ENCODE data around the gene OTOA.
"Not testable (repeated sequence)": the region's sequence is repeated elsewhere in the genome, so short reads cannot be mapped to it uniquely, and the experiment has no call there.

Gene OTOA

GRCh38 chr16:21768280-21768679 is 104.5 kb downstream of the OTOA start:
- not testable (repeated sequence) for H3K9ac ChIP-seq (ENCODE audit: low read length); H3K9me3 ChIP-seq (ENCODE audit: control insufficient read depth, low read length); H3K36me3 ChIP-seq (ENCODE audit: control insufficient read depth, insufficient read depth, low read length); H3K27me3 ChIP-seq (ENCODE audit: control insufficient read depth, insufficient read depth, low read length); H3K4me1 ChIP-seq (ENCODE audit: control insufficient read depth, insufficient read depth, low read length); H3K4me3 ChIP-seq (ENCODE audit: low read length)

- not testable (repeated sequence) for H3K9ac ChIP-seq (ENCODE audit: low read length); H3K9me3 ChIP-seq (ENCODE audit: control insufficient read depth, low read length); H3K4me1 ChIP-seq (ENCODE audit: control insufficient read depth, insufficient read depth, low read length); H3K27me3 ChIP-seq (ENCODE audit: control insufficient read depth, insufficient read depth, low read length); H3K4me3 ChIP-seq (ENCODE audit: low read length); H3K36me3 ChIP-seq (ENCODE audit: control insufficient read depth, insufficient read depth, low read length)
Observed at GRCh38 chr16:21768810-21769209, 105.0 kb downstream of the OTOA start.

GRCh38 chr16:21769284-21769683 is 105.5 kb downstream of the OTOA start:
- not testable (repeated sequence) for H3K27me3 ChIP-seq (ENCODE audit: control insufficient read depth, insufficient read depth, low read length); H3K9me3 ChIP-seq (ENCODE audit: control insufficient read depth, low read length); H3K9ac ChIP-seq (ENCODE audit: low read length); H3K36me3 ChIP-seq (ENCODE audit: control insufficient read depth, insufficient read depth, low read length); H3K4me3 ChIP-seq (ENCODE audit: low read length); H3K4me1 ChIP-seq (ENCODE audit: control insufficient read depth, insufficient read depth, low read length)

GRCh38 chr16:21770584-21770983 is 106.8 kb downstream of the OTOA start:
- H3K4me1 ChIP-seq (ENCODE audit: control insufficient read depth, insufficient read depth, low read length); H3K9ac ChIP-seq (ENCODE audit: low read length); H3K4me3 ChIP-seq (ENCODE audit: low read length); H3K9me3 ChIP-seq (ENCODE audit: control insufficient read depth, low read length); H3K36me3 ChIP-seq (ENCODE audit: control insufficient read depth, insufficient read depth, low read length); H3K27me3 ChIP-seq (ENCODE audit: control insufficient read depth, insufficient read depth, low read length): not testable (repeated sequence)

GRCh38 chr16:21772547-21773206 is 108.9 kb downstream of the OTOA start:
- H3K27me3 ChIP-seq (ENCODE audit: control insufficient read depth, insufficient read depth, low read length); H3K36me3 ChIP-seq (ENCODE audit: control insufficient read depth, insufficient read depth, low read length); H3K4me1 ChIP-seq (ENCODE audit: control insufficient read depth, insufficient read depth, low read length); H3K9me3 ChIP-seq (ENCODE audit: control insufficient read depth, low read length); H3K4me3 ChIP-seq (ENCODE audit: low read length); H3K9ac ChIP-seq (ENCODE audit: low read length): not testable (repeated sequence)

GRCh38 chr16:21773207-21773553 is 109.4 kb downstream of the OTOA start:
- not testable (repeated sequence) for H3K4me3 ChIP-seq (ENCODE audit: low read length)

GRCh38 chr16:21780525-21780924 is 116.8 kb downstream of the OTOA start:
- not testable (repeated sequence) for H3K4me3 ChIP-seq (ENCODE audit: low read length); H3K9ac ChIP-seq (ENCODE audit: low read length); H3K36me3 ChIP-seq (ENCODE audit: control insufficient read depth, insufficient read depth, low read length); H3K27me3 ChIP-seq (ENCODE audit: control insufficient read depth, insufficient read depth, low read length); H3K9me3 ChIP-seq (ENCODE audit: control insufficient read depth, low read length); H3K4me1 ChIP-seq (ENCODE audit: control insufficient read depth, insufficient read depth, low read length)

More at GRCh38 chr16:21773207-21773553, 109.4 kb downstream of the OTOA start:
- H3K36me3 ChIP-seq (ENCODE audit: control insufficient read depth, insufficient read depth, low read length); H3K4me1 ChIP-seq (ENCODE audit: control insufficient read depth, insufficient read depth, low read length); H3K9ac ChIP-seq (ENCODE audit: low read length); H3K27me3 ChIP-seq (ENCODE audit: control insufficient read depth, insufficient read depth, low read length); H3K9me3 ChIP-seq (ENCODE audit: control insufficient read depth, low read length): not testable (repeated sequence)

GRCh38 chr16:21790506-21790905 is 126.7 kb downstream of the OTOA start:
- H3K27me3 ChIP-seq (ENCODE audit: control insufficient read depth, insufficient read depth, low read length); H3K9ac ChIP-seq (ENCODE audit: low read length); H3K9me3 ChIP-seq (ENCODE audit: control insufficient read depth, low read length); H3K36me3 ChIP-seq (ENCODE audit: control insufficient read depth, insufficient read depth, low read length); H3K4me3 ChIP-seq (ENCODE audit: low read length); H3K4me1 ChIP-seq (ENCODE audit: control insufficient read depth, insufficient read depth, low read length): not testable (repeated sequence)

GRCh38 chr16:21793310-21793709 is 129.5 kb downstream of the OTOA start:
- not testable (repeated sequence) for H3K9ac ChIP-seq (ENCODE audit: low read length); H3K4me1 ChIP-seq (ENCODE audit: control insufficient read depth, insufficient read depth, low read length); H3K36me3 ChIP-seq (ENCODE audit: control insufficient read depth, insufficient read depth, low read length); H3K27me3 ChIP-seq (ENCODE audit: control insufficient read depth, insufficient read depth, low read length); H3K4me3 ChIP-seq (ENCODE audit: low read length); H3K9me3 ChIP-seq (ENCODE audit: control insufficient read depth, low read length)

GRCh38 chr16:21798601-21799000 is 134.8 kb downstream of the OTOA start:
- H3K4me3 ChIP-seq (ENCODE audit: low read length); H3K27me3 ChIP-seq (ENCODE audit: control insufficient read depth, insufficient read depth, low read length); H3K9ac ChIP-seq (ENCODE audit: low read length); H3K9me3 ChIP-seq (ENCODE audit: control insufficient read depth, low read length); H3K4me1 ChIP-seq (ENCODE audit: control insufficient read depth, insufficient read depth, low read length); H3K36me3 ChIP-seq (ENCODE audit: control insufficient read depth, insufficient read depth, low read length): not testable (repeated sequence)

GRCh38 chr16:21801538-21802374 is 138.0 kb downstream of the OTOA start:
- H3K4me1 ChIP-seq (ENCODE audit: control insufficient read depth, insufficient read depth, low read length); H3K9ac ChIP-seq (ENCODE audit: low read length); H3K36me3 ChIP-seq (ENCODE audit: control insufficient read depth, insufficient read depth, low read length): not testable (repeated sequence)

GRCh38 chr16:21802375-21802663 is 138.6 kb downstream of the OTOA start:
- not testable (repeated sequence) for H3K27me3 ChIP-seq (ENCODE audit: control insufficient read depth, insufficient read depth, low read length); H3K9ac ChIP-seq (ENCODE audit: low read length); H3K9me3 ChIP-seq (ENCODE audit: control insufficient read depth, low read length); H3K4me3 ChIP-seq (ENCODE audit: low read length); H3K4me1 ChIP-seq (ENCODE audit: control insufficient read depth, insufficient read depth, low read length); H3K36me3 ChIP-seq (ENCODE audit: control insufficient read depth, insufficient read depth, low read length)

More at GRCh38 chr16:21801538-21802374, 138.0 kb downstream of the OTOA start:
- H3K4me3 ChIP-seq (ENCODE audit: low read length); H3K27me3 ChIP-seq (ENCODE audit: control insufficient read depth, insufficient read depth, low read length); H3K9me3 ChIP-seq (ENCODE audit: control insufficient read depth, low read length): not testable (repeated sequence)
